Neural cell (in vitro differentiated cells): Measurements from ENCODE around the gene FITM2. TPM values are rescaled to one million over a fixed set of nuclear protein-coding genes. Genes with fewer than 3 reads are reported as not detected.

Source experiments
- H2AFZ ChIP-seq: fragments of 200-600, 300-800 bp; sonication (generic), shearing (Covaris generic); 2 replicates; pipeline ENCODE4 v1.6.0; 2014; ENCODE audit warnings: low read depth, mild to moderate bottlenecking, antibody characterized with exemption, low read length, moderate library complexity
- H3F3A ChIP-seq: fragments of 200-600 bp; shearing (Covaris generic); 2 replicates; pipeline ENCODE4 v1.6.1; 2016; ENCODE audit warnings: mild to moderate bottlenecking, moderate library complexity, mixed read lengths, antibody characterized with exemption, low read length; ENCODE audit not compliant: insufficient read depth, poor library complexity, severe bottlenecking
- H3K27ac ChIP-seq: fragments of 200-600, 300-800 bp; sonication (generic), shearing (Covaris generic); 2 replicates; pipeline ENCODE4 v1.5.1; 2014; ENCODE audit warnings: mild to moderate bottlenecking, low read length, moderate library complexity
- H3K27me3 ChIP-seq: fragments of 300-800, 200-600 bp; sonication (generic), shearing (Covaris generic); 2 replicates; pipeline ENCODE4 v1.6.0; 2014; ENCODE audit warnings: mild to moderate bottlenecking, low read depth, low read length, moderate library complexity; ENCODE audit not compliant: insufficient read depth
- H3K36me3 ChIP-seq: fragments of 300-800, 200-600 bp; sonication (generic), shearing (Covaris generic); 2 replicates; pipeline ENCODE4 v1.5.1; 2014; ENCODE audit warnings: mild to moderate bottlenecking, antibody characterized with exemption, low read length, moderate library complexity; ENCODE audit not compliant: insufficient read depth
- H3K4me2 ChIP-seq: fragments of 300-800, 200-600 bp; sonication (generic), shearing (Covaris generic); 2 replicates; pipeline ENCODE4 v1.6.0; 2014; ENCODE audit warnings: mild to moderate bottlenecking, low read length
- H3K4me3 ChIP-seq: fragments of 300-800, 200-600 bp; sonication (generic), shearing (Covaris generic); 2 replicates; pipeline ENCODE4 v1.5.1; 2014; ENCODE audit warnings: mild to moderate bottlenecking, low read length, moderate library complexity
- H3K79me2 ChIP-seq: fragments of 200-600 bp; shearing (Covaris generic); replicated peaks from 2 replicates; pipeline ENCODE4 v1.6.0; 2014; ENCODE audit warnings: mild to moderate bottlenecking, low read length, moderate library complexity; ENCODE audit not compliant: insufficient read depth
- H3K9ac ChIP-seq: fragments of 300-800, 200-600 bp; sonication (generic), shearing (Covaris generic); 2 replicates; pipeline ENCODE4 v1.6.1; 2016; ENCODE audit warnings: mild to moderate bottlenecking, low read length, mixed read lengths
- H3K9me2 ChIP-seq: fragments of 200-600 bp; shearing (Covaris generic); 2 replicates; pipeline ENCODE4 v1.6.1; 2016; ENCODE audit warnings: mild to moderate bottlenecking, low read length, mixed read lengths; ENCODE audit not compliant: insufficient read depth
- H3K9me3 ChIP-seq: fragments of 200-600, 300-800 bp; sonication (generic), shearing (Covaris generic); 2 replicates; pipeline ENCODE4 v1.6.1; 2016; ENCODE audit warnings: mild to moderate bottlenecking, mixed run types, low read length, moderate library complexity, mixed read lengths
- H4K20me1 ChIP-seq: fragments of 200-600 bp; shearing (Covaris generic); 2 replicates; pipeline ENCODE4 v1.6.1; 2016; ENCODE audit warnings: mild to moderate bottlenecking, mixed run types; ENCODE audit not compliant: insufficient read depth
- CTCF ChIP-seq: fragments of 450-650 bp; IDR thresholded peaks from 2 replicates; pipeline ENCODE4 v1.5.1; 2014; ENCODE audit warnings: antibody characterized with exemption, mild to moderate bottlenecking, moderate library complexity; ENCODE audit not compliant: poor library complexity, severe bottlenecking
- EP300 ChIP-seq: fragments of 450-650 bp; conservative IDR thresholded peaks from 2 replicates; pipeline ENCODE4 v1.6.1; 2014; ENCODE audit warnings: antibody characterized with exemption, mild to moderate bottlenecking, moderate library complexity; ENCODE audit not compliant: poor library complexity, severe bottlenecking
- EZH2 ChIP-seq: fragments of 200-600, 300-800 bp; shearing (Covaris generic), sonication (generic); IDR thresholded peaks from 2 replicates; pipeline ENCODE4 v1.6.1; 2014; ENCODE audit warnings: antibody characterized with exemption, low read length, borderline replicate concordance, mild to moderate bottlenecking; ENCODE audit not compliant: insufficient read depth, poor library complexity, severe bottlenecking
- MXI1 ChIP-seq: fragments of 450-650 bp; conservative IDR thresholded peaks from 2 replicates; pipeline ENCODE4 v1.6.1; 2014; ENCODE audit warnings: antibody characterized with exemption, mild to moderate bottlenecking; ENCODE audit not compliant: poor library complexity, severe bottlenecking
- POLR2AphosphoS5 ChIP-seq: IDR thresholded peaks from 2 replicates; pipeline ENCODE4 v1.6.1; 2012
- RAD21 ChIP-seq: fragments of 450-650 bp; conservative IDR thresholded peaks from 2 replicates; pipeline ENCODE4 v1.6.1; 2014; ENCODE audit warnings: antibody characterized with exemption, mild to moderate bottlenecking, moderate library complexity
- REST ChIP-seq: IDR thresholded peaks from 2 replicates; pipeline ENCODE4 v1.6.1; 2012; ENCODE audit warnings: borderline replicate concordance
- SMC3 ChIP-seq: fragments of 450-650 bp; conservative IDR thresholded peaks from 2 replicates; pipeline ENCODE4 v1.6.1; 2014; ENCODE audit warnings: antibody characterized with exemption, mild to moderate bottlenecking, moderate library complexity; ENCODE audit not compliant: poor library complexity
- TAF1 ChIP-seq: IDR thresholded peaks from 2 replicates; pipeline ENCODE4 v1.6.1; 2012; ENCODE audit warnings: low read depth
- polyA plus RNA-seq: library from polyadenylated mRNA; depleted of rRNA; stranded (reverse); fragments of >200 nt; gene quantifications from 2 replicates; pipeline ENCODE4 v1.2.3, GENCODE V29; 2014
- small RNA-seq, 3 experiments: library from RNA; depleted of rRNA; stranded (forward); fragments of <200 nt; gene quantifications; one replicate each; pipeline ENCODE3, GENCODE V24; 2012

The FITM2 gene
- polyA plus RNA-seq, 1 donor from 2014 or later = 5.5 TPM

DNA sequence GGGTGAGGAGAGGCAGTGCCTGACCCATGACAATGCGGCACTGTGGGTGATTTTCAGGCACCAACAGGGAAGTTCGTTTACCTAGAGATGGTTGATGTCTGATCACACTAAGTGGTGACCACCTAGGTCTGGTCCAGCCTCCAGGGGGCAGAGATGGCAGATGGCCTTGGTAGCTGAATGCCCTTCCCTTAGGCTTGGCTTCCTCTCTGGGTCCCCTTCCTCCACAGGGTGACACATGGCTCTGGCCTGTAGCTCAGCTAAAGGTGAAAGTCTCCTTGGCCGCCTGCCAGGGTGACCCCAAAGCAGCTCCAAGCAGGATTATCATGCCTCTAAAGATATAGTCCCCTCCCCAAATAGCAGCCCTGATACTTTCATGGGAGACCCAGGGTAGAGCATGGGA, 57.5 kb downstream of the FITM2 start:
- no peak for TF ChIP-seq TAF1
- no peak for TF ChIP-seq EP300
- no peak for TF ChIP-seq POLR2AphosphoS5
- TF ChIP-seq CTCF = no peak
- no peak for TF ChIP-seq MXI1
- TF ChIP-seq RAD21 = no peak
- no peak for TF ChIP-seq EZH2
- TF ChIP-seq SMC3 = no peak
- no peak for TF ChIP-seq REST
- Histone ChIP-seq H3K27me3 (no peaks in the 10 kb centered on the region), H3K4me3 (no peak overlapping the region), H3K4me2 (no peak overlapping the region), H3K9me3 (no peaks in the 10 kb centered on the region), H3K36me3 (no peaks in the 10 kb centered on the region), H2AFZ (no peak overlapping the region), H3K79me2 (peaks cover 20% of the 10 kb centered on the region), H4K20me1 (peaks cover 5% of the 10 kb centered on the region), H3K9ac (no peak overlapping the region), H3K27ac (no peak overlapping the region), H3K9me2 (no peaks in the 10 kb centered on the region), H3F3A (no peaks in the 10 kb centered on the region)

Small RNAs within 50 kb of the gene (small RNA-seq; reads per million reads assigned to genes)
- 0 to 1.2 (median 0) reads per million in 3 experiments for gene RF00019

Other genes with a start within 250 kb of the FITM2 start
- not detected in 2 replicates for gene JPH2, start 124.0 kb downstream of the FITM2 start, polyA plus RNA-seq
- gene OSER1, start 100.4 kb downstream of the FITM2 start, polyA plus RNA-seq = 43.9 and 51.0 TPM in 2 replicates
- 216 and 243 TPM in 2 replicates for gene GDAP1L1, start 63.9 kb downstream of the FITM2 start, polyA plus RNA-seq
- gene R3HDML, start 25.8 kb upstream of the FITM2 start, polyA plus RNA-seq = not detected in 2 replicates
- 0.68 TPM in 1 of 2 replicates, not detected in the other for gene HNF4A, start 44.5 kb upstream of the FITM2 start, polyA plus RNA-seq
- gene TTPAL, start 164.7 kb upstream of the FITM2 start, polyA plus RNA-seq = 10.5 and 11.2 TPM in 2 replicates
- 63.2 and 64.5 TPM in 2 replicates for gene SERINC3, start 210.9 kb upstream of the FITM2 start, polyA plus RNA-seq